GM21737 (cell line): ENCODE measurements around the gene PRKCZ.

ENCODE experiments used
- ATAC-seq: cut with Tn5 transposase; IDR thresholded peaks from one replicate; pipeline ENCODE4 v1.9.1; 2021; ENCODE audit warnings: mild to moderate bottlenecking, moderate library complexity; ENCODE audit not compliant: unreplicated experiment

PRKCZ gene

DNA sequence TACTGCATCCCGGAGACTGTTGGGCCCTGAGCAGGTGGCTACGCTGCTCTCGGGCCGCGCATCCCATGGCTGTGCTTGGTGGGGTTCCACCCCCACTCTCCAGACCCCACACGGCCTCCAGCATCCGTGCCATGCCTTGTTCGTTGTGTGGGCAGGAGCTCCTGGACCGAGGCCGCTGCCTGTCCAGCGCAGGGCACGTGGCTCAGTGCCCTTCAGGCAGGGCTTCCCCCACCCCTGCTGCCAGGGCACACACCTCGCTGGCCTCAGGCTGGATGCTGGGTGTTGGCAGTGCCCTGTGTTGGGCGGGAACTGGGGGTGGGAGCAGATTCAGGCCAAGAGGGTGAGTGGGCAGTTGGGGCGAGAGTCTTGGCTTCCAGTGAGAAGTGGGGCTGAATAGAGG, 9.9 kb downstream of the PRKCZ start:
- ATAC-seq, result no peak

GRCh38 chr1:2060535-2060934, 10.3 kb downstream of the PRKCZ start:
- no peak for ATAC-seq

- no peak for ATAC-seq
These were observed 11.0 kb downstream of the PRKCZ start for GRCh38 chr1:2061065-2061778.

GRCh38 chr1:2065699-2066098, 15.5 kb downstream of the PRKCZ start:
- no peak for ATAC-seq

DNA sequence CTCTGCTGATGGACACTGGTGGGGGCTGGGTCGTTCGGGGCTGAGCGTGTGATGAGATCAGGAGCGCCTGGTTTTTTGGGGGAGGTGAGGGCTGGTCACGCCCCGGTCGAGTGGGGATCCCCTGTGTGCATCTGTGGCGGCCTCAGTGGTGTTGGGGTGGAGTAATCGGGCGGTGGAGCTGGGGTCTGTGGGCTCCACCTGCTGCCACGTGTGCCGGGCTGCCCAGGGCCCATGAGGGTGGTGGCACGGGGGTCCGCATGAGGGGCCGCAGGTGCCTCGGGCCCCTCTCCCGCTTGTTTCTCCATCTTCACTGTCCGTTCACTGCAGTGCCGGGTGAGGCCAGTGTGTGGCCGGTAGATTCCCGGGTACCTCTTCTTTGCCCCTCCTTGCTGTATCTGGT, 17.2 kb downstream of the PRKCZ start:
- no peak for ATAC-seq

DNA sequence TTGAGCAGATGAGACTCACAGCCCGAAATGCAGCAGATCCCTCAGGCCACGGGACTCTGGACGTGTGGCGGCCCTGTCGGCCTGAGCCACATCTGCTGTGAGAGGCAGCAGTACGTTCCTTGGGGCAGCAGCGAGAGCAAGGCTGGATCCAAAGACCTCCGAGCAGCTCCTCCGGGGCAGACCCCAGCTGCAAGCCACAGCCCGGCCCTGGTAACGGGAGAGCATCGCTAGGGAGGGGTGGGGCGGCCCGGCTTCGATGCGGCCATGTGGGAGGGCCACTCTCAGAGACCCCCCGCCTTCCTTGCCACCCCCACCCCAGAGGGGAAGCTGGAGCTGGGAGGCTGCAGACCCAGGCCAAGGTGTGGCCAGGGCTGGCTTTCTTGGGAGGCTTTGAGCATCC, 17.8 kb downstream of the PRKCZ start:
- ATAC-seq, result no peak

DNA sequence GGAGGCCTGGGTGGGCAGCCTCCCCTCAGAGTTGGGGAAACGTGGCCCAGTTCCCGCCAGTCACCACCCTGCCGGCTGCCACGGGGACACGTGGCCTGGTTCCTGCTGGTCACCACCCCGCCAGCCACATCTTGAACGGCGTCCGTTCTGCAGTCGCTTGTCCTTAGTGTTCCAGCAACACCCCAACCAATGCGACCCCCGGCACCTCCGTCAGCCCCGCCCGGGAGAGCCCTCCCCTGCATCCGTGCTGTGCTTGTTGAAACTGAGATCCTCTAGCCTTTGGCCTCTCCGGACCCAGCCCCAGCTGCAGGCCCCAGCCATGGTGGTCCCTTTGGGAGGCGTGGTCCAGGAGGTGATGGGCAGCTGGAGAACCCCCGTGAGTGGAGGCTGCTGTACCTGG, 18.7 kb downstream of the PRKCZ start:
- ATAC-seq, result no peak

DNA sequence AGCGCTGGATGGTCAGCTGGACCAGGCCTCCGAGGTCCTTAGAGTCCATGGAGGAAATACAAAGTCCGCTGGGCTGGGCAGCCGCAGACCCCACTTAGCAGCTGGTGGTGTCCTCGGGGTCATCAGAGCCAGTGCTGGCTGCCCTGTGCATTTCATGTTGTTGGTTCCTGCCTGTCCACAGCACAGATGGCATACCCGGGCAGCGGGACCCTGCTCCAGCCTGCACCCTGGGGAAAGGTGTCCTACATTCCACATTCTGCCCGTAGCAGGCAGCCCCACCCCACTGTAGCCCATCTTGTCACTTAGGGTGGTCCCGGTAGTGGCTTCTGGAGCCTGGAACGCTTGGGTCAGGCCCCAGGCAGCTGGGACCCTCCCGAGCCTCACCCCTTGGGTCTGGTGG, 19.8 kb downstream of the PRKCZ start:
- ATAC-seq, result no peak

DNA sequence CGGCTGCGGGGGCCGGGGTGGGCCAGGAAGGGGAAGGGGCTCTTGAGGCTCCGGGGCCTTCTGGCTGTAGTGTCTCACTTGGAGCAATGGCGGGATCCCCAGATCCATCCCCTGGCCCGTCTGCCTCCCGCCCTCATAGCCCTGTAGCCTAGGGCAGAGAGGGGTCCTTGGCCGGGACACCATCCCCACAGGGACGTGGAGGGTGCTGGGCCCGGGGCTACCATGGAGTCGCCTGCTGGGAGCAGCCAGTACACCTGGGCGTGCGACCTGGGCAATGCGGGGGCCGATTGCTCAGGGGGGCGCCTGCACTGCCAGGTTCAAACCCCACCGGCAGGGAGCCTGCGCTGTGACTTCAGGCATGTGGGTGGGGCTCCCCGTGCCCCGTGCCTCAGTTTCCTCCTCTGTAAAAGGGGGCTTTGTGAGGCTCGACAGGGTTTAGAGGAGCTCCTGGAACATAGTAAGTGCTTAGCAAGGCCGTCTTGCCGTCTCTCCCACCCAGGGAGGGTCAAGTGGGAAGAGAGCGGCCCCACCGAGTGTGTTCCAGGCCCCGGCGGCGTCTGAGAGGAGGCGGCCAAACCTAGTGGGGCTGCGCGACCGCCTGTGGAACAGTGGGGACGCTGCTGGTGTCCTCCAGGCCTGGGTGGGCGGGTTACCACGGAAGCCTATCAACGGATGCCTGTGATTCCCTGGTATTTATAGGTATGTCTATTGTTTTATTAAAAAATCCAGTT, 20.8 kb downstream of the PRKCZ start:
- no peak for ATAC-seq

DNA sequence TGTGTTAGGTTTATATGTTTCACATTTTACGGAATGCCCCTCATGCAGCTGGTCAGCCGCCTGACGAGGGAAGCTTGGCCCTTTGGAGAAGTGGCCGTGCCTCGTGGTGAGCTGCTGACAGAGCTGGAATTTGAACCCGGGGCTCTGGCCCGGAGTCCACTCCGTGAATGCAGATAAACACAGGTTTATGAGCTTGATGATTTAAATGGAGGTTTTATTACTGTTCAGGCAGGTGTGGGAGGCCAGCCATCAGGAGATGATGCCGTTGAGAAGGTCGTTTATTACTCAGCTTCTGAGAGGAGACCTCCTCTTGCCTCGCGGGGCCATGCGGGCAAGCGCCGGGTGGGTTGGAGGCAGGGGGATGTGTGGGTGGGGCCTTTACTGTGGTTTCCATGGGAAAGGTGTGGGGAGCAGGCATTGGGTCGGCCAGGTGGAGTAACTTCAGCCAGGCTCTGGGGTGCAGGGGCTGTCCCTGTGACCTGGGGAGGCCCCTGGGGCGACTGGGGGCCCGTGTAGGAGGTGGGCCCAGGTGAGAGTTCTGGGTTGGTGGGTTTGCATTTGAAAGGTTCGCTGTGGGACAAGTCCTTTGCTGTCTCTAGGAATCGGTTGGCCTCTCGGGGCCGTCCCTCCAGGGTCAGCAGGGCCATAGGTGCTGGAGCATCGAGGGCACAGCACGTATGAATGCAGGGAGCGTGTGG, 22.0 kb downstream of the PRKCZ start:
- ATAC-seq, result no peak

DNA sequence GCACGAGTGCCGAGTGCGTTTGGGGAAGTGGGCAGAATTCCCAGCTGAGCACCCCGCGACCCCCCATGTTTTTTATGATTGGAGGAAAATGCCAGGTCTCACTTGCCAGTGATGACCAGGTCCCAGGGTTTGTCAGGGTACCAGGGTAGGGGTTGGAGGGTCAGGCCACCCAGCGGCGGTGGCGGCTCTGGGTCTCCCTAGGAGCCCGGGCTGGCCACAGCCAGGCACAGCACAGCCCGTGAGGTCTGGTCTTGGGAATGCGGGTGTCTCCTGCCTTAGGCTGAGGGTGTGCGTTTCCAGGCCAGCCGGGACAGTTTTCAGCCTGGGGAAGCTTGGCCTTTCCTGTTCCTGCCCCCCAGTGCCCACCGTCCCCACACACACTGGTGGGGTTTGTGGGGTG, 22.7 kb downstream of the PRKCZ start:
- no peak for ATAC-seq

- no peak for ATAC-seq
These were observed 23.4 kb downstream of the PRKCZ start for GRCh38 chr1:2073382-2074230.

GRCh38 chr1:2074396-2074795, 24.2 kb downstream of the PRKCZ start:
- ATAC-seq, result no peak

DNA sequence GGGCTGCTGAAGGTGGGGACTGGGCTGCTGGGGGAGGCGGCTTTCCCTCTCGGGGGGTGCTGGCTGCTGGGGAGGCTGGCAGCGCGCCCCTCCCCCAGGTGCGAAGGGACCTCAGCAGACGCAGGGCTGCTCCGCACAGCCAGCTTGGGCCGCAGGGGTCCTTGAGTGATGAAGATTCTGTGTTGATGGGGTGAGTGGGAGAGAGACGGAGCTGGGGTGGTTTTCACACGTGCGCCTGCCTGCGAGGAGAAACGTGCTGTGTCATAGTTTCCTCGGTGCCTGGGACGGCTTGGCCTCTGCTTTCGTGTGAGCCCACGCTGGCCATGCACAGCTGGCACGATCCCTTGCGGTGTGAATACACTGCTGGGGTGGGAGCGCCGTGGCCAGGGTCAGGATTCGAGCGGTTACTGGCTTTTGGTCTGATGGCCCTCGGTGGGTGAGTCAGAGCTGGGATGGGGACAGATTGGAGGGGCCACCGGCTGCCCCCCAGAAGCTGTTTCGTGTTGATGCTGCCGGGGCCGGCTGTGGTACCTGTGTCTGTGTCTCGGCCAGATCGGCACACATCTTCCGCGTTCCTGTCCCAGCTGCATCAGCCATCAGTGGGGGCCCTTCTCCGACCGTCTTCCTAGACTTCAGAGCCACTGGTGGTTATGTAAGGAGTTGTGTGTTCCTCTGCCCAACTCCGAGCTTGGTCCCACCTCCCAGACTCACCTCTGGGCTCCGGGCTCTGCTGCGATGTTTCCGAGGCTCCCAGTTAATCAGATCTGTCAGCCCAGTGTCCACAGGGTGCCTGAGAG, 24.9 kb downstream of the PRKCZ start:
- ATAC-seq, result no peak

GRCh38 chr1:2076826-2077225, 26.6 kb downstream of the PRKCZ start:
- ATAC-seq, result no peak

DNA sequence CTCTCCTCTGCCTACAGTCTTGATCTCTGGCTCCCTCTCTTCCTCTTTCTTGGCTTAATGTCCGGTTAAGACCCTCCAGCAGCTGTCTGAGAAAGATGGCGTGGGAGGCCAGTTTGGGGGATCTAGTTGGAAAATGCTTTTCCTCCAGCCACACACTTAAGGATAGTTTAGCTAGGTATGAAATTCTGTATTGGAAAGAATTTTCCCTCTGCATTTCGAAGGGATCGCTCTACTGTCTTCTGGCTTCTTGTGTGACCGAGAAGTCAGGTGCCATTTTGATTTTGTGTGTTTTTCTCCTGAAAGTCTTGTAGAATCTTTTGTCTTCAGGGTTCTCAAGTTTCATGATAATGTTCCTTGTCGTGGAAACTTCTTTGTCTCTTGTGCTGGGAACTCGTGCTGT, 28.0 kb downstream of the PRKCZ start:
- no peak for ATAC-seq

DNA sequence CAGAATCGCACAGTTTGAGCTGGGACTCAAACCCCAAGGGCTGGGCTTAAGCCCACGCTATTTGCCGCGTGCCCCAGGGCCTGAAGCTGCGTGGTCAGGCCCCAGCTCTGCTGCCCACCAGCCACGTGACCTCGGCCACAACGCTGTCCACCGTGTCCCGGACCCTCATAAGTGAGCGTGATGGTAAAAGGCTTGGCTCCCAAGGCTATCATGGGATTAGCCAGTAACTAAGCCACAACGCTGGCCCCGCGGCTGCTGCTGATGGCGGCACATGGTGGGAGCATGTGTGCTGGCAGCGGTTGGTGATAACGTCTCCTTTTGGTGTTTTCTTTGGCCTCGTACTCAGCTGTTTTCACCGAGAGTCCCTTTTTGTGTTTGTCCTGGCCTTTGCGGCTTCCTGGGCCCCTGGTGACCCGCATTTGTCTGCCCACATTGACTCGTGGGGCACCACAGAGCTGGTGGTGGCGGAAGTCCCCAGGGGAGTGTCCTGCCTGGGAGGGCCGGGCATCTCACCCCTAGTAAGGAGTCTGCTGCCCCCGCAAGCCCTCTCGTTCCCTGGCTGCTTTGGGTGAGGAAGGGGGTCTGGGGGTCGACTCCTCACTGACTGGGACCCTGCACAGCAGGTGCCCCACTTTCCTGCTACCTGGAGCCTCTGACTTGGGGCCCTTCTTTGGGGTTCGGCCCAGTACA, 29.3 kb downstream of the PRKCZ start:
- ATAC-seq, result no peak

GRCh38 chr1:2080140-2080539, 29.9 kb downstream of the PRKCZ start:
- ATAC-seq, result no peak

DNA sequence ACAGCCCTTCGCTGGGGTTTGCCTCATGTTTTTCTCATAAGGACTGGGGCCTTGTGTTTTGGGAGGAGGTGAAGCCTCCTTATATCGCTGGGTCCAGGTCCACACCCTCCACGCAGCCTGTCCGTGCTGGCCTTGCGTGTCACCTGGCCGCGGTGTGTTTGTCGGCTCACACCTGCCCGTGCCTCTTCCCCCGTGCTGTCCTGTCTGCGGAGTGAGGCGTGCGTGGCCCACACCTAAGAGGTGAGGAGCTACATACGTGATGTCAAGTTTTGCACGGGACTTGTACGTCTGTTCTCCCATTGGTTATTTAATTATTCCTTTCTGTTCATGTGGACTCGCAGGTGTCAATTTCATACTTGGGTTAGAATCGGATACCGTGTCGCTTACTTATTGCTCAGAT, 30.7 kb downstream of the PRKCZ start:
- ATAC-seq, result no peak
